ENCODE measurements around the gene TEX2.

The TEX2 gene

DNA sequence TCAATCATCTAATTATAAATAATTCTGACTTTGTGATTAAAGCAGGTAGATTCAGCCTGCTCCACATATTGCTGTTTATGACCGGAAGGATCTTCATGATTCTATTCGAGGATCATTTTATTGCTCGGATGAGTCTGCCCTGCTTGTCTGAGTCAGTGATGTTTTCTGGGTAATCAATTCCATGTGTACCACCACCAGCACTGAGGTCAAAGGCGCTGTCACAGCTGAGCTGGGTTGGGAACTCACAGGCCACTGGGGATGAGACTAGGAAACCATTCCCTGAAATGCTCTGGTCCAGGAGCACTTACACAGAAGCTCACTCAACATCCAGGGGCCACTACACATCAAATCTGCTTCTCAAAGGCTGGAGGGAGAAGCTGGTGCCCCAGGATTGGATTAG is 102.7 kb downstream of the TEX2 start:
- H3K36me3 ChIP-seq (replicated peaks in 1 of 2; ENCODE audit: control insufficient read depth in 2 of 2, insufficient read depth in 2 of 2, low read length in 2 of 2): peaks cover under 1 to 8% of the 10 kb centered on the region in 2 donors
- no peak overlapping the region for H2BK15ac ChIP-seq (ENCODE audit: low read length)
- no peak overlapping the region for H3K4me3 ChIP-seq (ENCODE audit: low read length in 2 of 2)
- no peaks in the 10 kb centered on the region for H3K9me3 ChIP-seq (replicated peaks in 1 of 2; ENCODE audit: control insufficient read depth in 2 of 2, insufficient read depth in 1 of 2, low read depth in 1 of 2, low read length in 2 of 2)
- no peak overlapping the region for H3K18ac ChIP-seq (ENCODE audit: low read length)
- H3K79me1 ChIP-seq (ENCODE audit: low read depth, low read length): no peaks in the 10 kb centered on the region
- no peak overlapping the region for H3K14ac ChIP-seq (ENCODE audit: low read length)
- peaks cover 11 to 14% of the 10 kb centered on the region in 2 donors for H3K4me1 ChIP-seq (ENCODE audit: control insufficient read depth in 2 of 2, insufficient read depth in 1 of 2, low read depth in 1 of 2, low read length in 2 of 2)
- no peak overlapping the region for H3K23ac ChIP-seq (ENCODE audit: low read depth, low read length, poor library complexity)
- no peak overlapping the region for H2AFZ ChIP-seq (ENCODE audit: low read length)
- H3K9ac ChIP-seq (ENCODE audit: low read depth, low read length, poor library complexity): no peak overlapping the region
- H3K27ac ChIP-seq (replicated peaks; ENCODE audit: low read length): no peak overlapping the region
- H2AK5ac ChIP-seq (ENCODE audit: low read depth, low read length): no peak overlapping the region
- DNase-seq (ENCODE audit: low spot score): no peak
- H3K4me2 ChIP-seq (ENCODE audit: insufficient read depth, low read length, poor library complexity, severe bottlenecking): no peak overlapping the region
- H4K91ac ChIP-seq (ENCODE audit: low read depth, low read length, poor library complexity): no peak overlapping the region
- H3K4ac ChIP-seq (ENCODE audit: low read length): no peak overlapping the region
- H4K8ac ChIP-seq (ENCODE audit: low read depth, low read length): no peak overlapping the region
- H2BK120ac ChIP-seq (ENCODE audit: low read depth, low read length): no peak overlapping the region
- WGBS, 2 donors (ENCODE audit: extremely low coverage in 2 of 2, insufficient read length in 2 of 2, insufficient replicate concordance in 1 of 2): no CpG with 5 or more reads among the region's 4 CpGs
- H3K27me3 ChIP-seq (ENCODE audit: control insufficient read depth in 3 of 3, insufficient read depth in 3 of 3, low read depth in 1 of 3, low read length in 3 of 3): no peaks in the 10 kb centered on the region
- H2BK12ac ChIP-seq (ENCODE audit: low read length): no peak overlapping the region
- H2BK5ac ChIP-seq (ENCODE audit: low read length): no peak overlapping the region

DNA sequence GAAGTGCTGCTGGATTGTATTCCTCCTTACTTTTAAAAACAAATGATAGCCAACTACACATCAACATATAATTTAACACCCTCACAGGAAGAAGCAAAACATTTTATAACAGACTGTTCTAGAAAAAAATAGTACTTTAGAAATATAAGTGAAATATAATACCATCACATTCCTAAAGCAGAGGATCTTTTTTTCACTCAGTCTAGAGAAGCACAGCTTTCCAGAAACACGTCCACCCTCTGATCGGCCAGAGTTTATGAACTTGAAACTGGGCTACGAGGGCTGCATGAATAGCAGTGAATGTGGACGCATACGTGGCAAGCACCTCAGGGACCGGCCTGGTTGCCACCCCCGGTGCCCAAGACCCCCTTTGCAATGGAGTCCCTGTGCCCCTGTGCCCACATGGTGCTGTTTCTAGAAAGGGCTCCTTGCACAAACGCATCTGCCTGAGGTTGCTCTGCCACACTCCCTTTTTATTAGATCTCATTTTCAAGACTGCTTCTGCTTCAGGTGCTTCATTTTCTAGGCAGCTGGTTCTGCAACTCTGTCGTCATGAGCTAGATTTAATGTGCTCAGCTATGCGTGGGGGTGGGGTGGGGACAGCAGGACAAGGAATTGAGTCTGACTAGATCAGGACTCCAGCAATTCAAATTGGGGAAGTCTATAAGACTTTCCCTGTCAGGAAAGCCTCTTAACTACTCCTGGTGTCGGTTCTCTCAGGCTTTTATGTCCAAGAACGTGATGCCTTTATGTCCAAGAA is 104.0 kb downstream of the TEX2 start:
- Histone ChIP-seq H3K23ac (ENCODE audit: low read depth, low read length, poor library complexity) (no peak overlapping the region), H4K91ac (ENCODE audit: low read depth, low read length, poor library complexity) (no peak overlapping the region), H3K9ac (ENCODE audit: low read depth, low read length, poor library complexity) (no peak overlapping the region), H3K27ac (replicated peaks; ENCODE audit: low read length) (no peak overlapping the region), H3K79me1 (ENCODE audit: low read depth, low read length) (no peaks in the 10 kb centered on the region), H3K4me3 (ENCODE audit: low read length in 2 of 2) (no peak overlapping the region), H3K4me2 (ENCODE audit: insufficient read depth, low read length, poor library complexity, severe bottlenecking) (no peak overlapping the region), H3K14ac (ENCODE audit: low read length) (no peak overlapping the region), H2AFZ (ENCODE audit: low read length) (no peak overlapping the region), H2BK120ac (ENCODE audit: low read depth, low read length) (no peak overlapping the region), H3K36me3 (replicated peaks in 1 of 2; ENCODE audit: control insufficient read depth in 2 of 2, insufficient read depth in 2 of 2, low read length in 2 of 2) (peaks cover 0 to 7% of the 10 kb centered on the region in 2 donors), H2BK12ac (ENCODE audit: low read length) (no peak overlapping the region), H2BK15ac (ENCODE audit: low read length) (no peak overlapping the region), H3K9me3 (replicated peaks in 1 of 2; ENCODE audit: control insufficient read depth in 2 of 2, insufficient read depth in 1 of 2, low read depth in 1 of 2, low read length in 2 of 2) (no peaks in the 10 kb centered on the region), H2BK5ac (ENCODE audit: low read length) (no peak overlapping the region), H3K18ac (ENCODE audit: low read length) (no peak overlapping the region), H3K4me1 (ENCODE audit: control insufficient read depth in 2 of 2, insufficient read depth in 1 of 2, low read depth in 1 of 2, low read length in 2 of 2) (peaks cover 11 to 14% of the 10 kb centered on the region in 2 donors), H3K27me3 (ENCODE audit: control insufficient read depth in 3 of 3, insufficient read depth in 3 of 3, low read depth in 1 of 3, low read length in 3 of 3) (no peaks in the 10 kb centered on the region), H4K8ac (ENCODE audit: low read depth, low read length) (no peak overlapping the region), H2AK5ac (ENCODE audit: low read depth, low read length) (no peak overlapping the region), H3K4ac (ENCODE audit: low read length) (no peak overlapping the region)
- DNase-seq (ENCODE audit: low spot score): no peak
- WGBS, 2 donors (ENCODE audit: extremely low coverage in 2 of 2, insufficient read length in 2 of 2, insufficient replicate concordance in 1 of 2): no CpG with 5 or more reads among the region's 12 CpGs

DNA sequence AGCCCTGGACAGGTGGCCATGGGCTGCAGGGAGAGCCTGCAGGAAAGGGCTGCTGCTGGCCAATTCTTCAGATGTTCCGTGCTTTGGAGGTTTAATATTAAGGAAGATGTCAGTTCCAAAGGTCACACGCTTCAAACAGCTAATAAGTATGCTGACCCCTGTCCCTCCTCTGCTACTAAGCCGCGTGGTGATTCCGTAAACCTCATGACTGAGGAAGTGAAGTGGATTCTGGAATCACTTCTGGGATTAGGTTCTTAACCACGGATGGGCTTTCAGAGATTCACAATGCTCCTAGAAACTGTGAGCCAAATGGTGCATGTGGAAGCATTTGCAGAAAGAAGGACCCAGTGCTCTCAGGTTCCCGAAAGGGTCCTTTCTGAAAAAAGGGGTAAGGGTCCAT is 104.7 kb downstream of the TEX2 start:
- no peak overlapping the region for H3K18ac ChIP-seq (ENCODE audit: low read length)
- DNase-seq (ENCODE audit: low spot score): no peak

DNA sequence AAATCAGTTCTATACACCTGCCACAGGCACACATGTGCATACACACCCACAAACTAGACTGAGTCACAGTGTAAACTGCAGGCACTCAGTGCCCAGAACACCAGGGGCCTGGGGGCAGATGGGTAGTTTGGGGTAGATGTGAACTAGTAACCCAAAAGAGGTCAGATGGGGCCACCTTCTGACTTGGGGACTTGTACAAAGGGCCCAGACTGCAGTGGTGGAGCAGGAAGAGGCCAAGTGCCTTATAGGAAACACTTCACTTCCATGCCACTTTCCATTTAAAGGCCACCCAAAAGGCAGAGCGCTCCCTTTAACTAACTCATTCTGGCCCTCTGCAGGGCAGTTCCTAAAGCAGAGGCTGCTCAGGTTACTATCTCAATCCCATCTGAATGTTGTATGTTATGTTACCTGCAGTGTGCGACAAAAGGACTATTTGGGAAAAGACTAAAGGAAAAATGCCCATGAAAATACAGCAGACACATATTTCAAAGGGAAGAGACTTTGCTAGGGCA is 105.3 kb downstream of the TEX2 start:
- Histone ChIP-seq H4K91ac (ENCODE audit: low read depth, low read length, poor library complexity) (no peak overlapping the region), H3K4me1 (ENCODE audit: control insufficient read depth in 2 of 2, insufficient read depth in 1 of 2, low read depth in 1 of 2, low read length in 2 of 2) (peaks cover 11 to 14% of the 10 kb centered on the region in 2 donors), H2BK12ac (ENCODE audit: low read length) (no peak overlapping the region), H3K27me3 (ENCODE audit: control insufficient read depth in 3 of 3, insufficient read depth in 3 of 3, low read depth in 1 of 3, low read length in 3 of 3) (no peaks in the 10 kb centered on the region), H2AK5ac (ENCODE audit: low read depth, low read length) (no peak overlapping the region), H3K36me3 (replicated peaks in 1 of 2; ENCODE audit: control insufficient read depth in 2 of 2, insufficient read depth in 2 of 2, low read length in 2 of 2) (peaks cover 0 to 19% of the 10 kb centered on the region in 2 donors), H3K79me1 (ENCODE audit: low read depth, low read length) (no peaks in the 10 kb centered on the region), H3K14ac (ENCODE audit: low read length) (no peak overlapping the region), H2AFZ (ENCODE audit: low read length) (no peak overlapping the region), H3K18ac (ENCODE audit: low read length) (no peak overlapping the region), H3K27ac (replicated peaks; ENCODE audit: low read length) (no peak overlapping the region), H2BK15ac (ENCODE audit: low read length) (no peak overlapping the region), H2BK120ac (ENCODE audit: low read depth, low read length) (no peak overlapping the region), H3K4me3 (ENCODE audit: low read length in 2 of 2) (no peak overlapping the region), H3K4ac (ENCODE audit: low read length) (no peak overlapping the region), H3K9me3 (replicated peaks in 1 of 2; ENCODE audit: control insufficient read depth in 2 of 2, insufficient read depth in 1 of 2, low read depth in 1 of 2, low read length in 2 of 2) (no peaks in the 10 kb centered on the region), H3K23ac (ENCODE audit: low read depth, low read length, poor library complexity) (no peak overlapping the region), H4K8ac (ENCODE audit: low read depth, low read length) (no peak overlapping the region), H3K4me2 (ENCODE audit: insufficient read depth, low read length, poor library complexity, severe bottlenecking) (no peak overlapping the region), H3K9ac (ENCODE audit: low read depth, low read length, poor library complexity) (no peak overlapping the region), H2BK5ac (ENCODE audit: low read length) (no peak overlapping the region)
- DNase-seq (ENCODE audit: low spot score): no peak
- WGBS, 2 donors (ENCODE audit: extremely low coverage in 2 of 2, insufficient read length in 2 of 2, insufficient replicate concordance in 1 of 2): no CpG with 5 or more reads among the region's 2 CpGs

More for the DNA sequence above, 104.7 kb downstream of the TEX2 start:
- no peak overlapping the region for H3K4ac ChIP-seq (ENCODE audit: low read length)
- H3K27ac ChIP-seq (replicated peaks; ENCODE audit: low read length): no peak overlapping the region
- H3K79me1 ChIP-seq (ENCODE audit: low read depth, low read length): no peaks in the 10 kb centered on the region
- H3K9me3 ChIP-seq (replicated peaks in 1 of 2; ENCODE audit: control insufficient read depth in 2 of 2, insufficient read depth in 1 of 2, low read depth in 1 of 2, low read length in 2 of 2): no peaks in the 10 kb centered on the region
- H2BK120ac ChIP-seq (ENCODE audit: low read depth, low read length): no peak overlapping the region
- H3K14ac ChIP-seq (ENCODE audit: low read length): no peak overlapping the region
- no peak overlapping the region for H2BK15ac ChIP-seq (ENCODE audit: low read length)
- H3K4me2 ChIP-seq (ENCODE audit: insufficient read depth, low read length, poor library complexity, severe bottlenecking): no peak overlapping the region
- no peak overlapping the region for H2AK5ac ChIP-seq (ENCODE audit: low read depth, low read length)
- no peak overlapping the region for H3K23ac ChIP-seq (ENCODE audit: low read depth, low read length, poor library complexity)
- H2AFZ ChIP-seq (ENCODE audit: low read length): no peak overlapping the region
- no peak overlapping the region for H2BK12ac ChIP-seq (ENCODE audit: low read length)
- H3K36me3 ChIP-seq (replicated peaks in 1 of 2; ENCODE audit: control insufficient read depth in 2 of 2, insufficient read depth in 2 of 2, low read length in 2 of 2): peaks cover 0 to 13% of the 10 kb centered on the region in 2 donors
- peaks cover 11 to 14% of the 10 kb centered on the region in 2 donors for H3K4me1 ChIP-seq (ENCODE audit: control insufficient read depth in 2 of 2, insufficient read depth in 1 of 2, low read depth in 1 of 2, low read length in 2 of 2)
- H4K91ac ChIP-seq (ENCODE audit: low read depth, low read length, poor library complexity): no peak overlapping the region
- H2BK5ac ChIP-seq (ENCODE audit: low read length): no peak overlapping the region
- WGBS, 2 donors (ENCODE audit: extremely low coverage in 2 of 2, insufficient read length in 2 of 2, insufficient replicate concordance in 1 of 2): no CpG with 5 or more reads among the region's 7 CpGs
- H3K27me3 ChIP-seq (ENCODE audit: control insufficient read depth in 3 of 3, insufficient read depth in 3 of 3, low read depth in 1 of 3, low read length in 3 of 3): no peaks in the 10 kb centered on the region
- H3K9ac ChIP-seq (ENCODE audit: low read depth, low read length, poor library complexity): no peak overlapping the region
- H3K4me3 ChIP-seq (ENCODE audit: low read length in 2 of 2): no peak overlapping the region
- H4K8ac ChIP-seq (ENCODE audit: low read depth, low read length): no peak overlapping the region

Data from neuronal stem cell (in vitro differentiated cells).